ENCODE measurements around the gene CYP27A1. TPM values are rescaled to one million over a fixed set of nuclear protein-coding genes. Genes with fewer than 3 reads are reported as not detected.

Gene CYP27A1
- total RNA-seq (2012; rRNA removed) (4.2 and 5.2 TPM in 2 replicates), polyA plus RNA-seq (2012; rRNA removed) (4.5 and 5.3 TPM in 2 replicates), Bru-seq, nascent RNA (percentile 53 among the genes with signal in this experiment), BruChase-seq, experiment 1, labeled RNA remaining after a 6-hour chase (percentile 73 among the genes with signal in this experiment), BruChase-seq, experiment 2, labeled RNA remaining after a 2-hour chase (percentile 75 among the genes with signal in this experiment)
- 10.6 and 10.9 TPM in 2 replicates for polyA plus RNA-seq (2012; cell fraction: cytosol; rRNA removed)
- 8.2 and 11.4 TPM in 2 replicates for polyA plus RNA-seq (2012; cell fraction: nucleus; rRNA removed; ENCODE audit: low replicate concordance)
- long read RNA-seq, transcript CYP27A1-201 (9 exons, 2,286 nt), result major isoform, 13 of 17 reads
- long read RNA-seq, partial matches to known transcripts, result 3 of 17 reads
- long read RNA-seq, other reads (novel, unspliced or antisense), result 1 of 17 reads

- Histone ChIP-seq H3K9ac (ENCODE audit: low read depth, low read length) (peak within 1 kb of the TSS; percentile 55), H3K18ac (ENCODE audit: low read depth, low read length) (peak within 1 kb of the TSS; percentile 70; the same call in 1 of the 2 replicates), H2BK5ac (ENCODE audit: low read depth, low read length, poor library complexity, severe bottlenecking) (no peak within 1 kb of the TSS), H2BK120ac (ENCODE audit: low read depth, low read length) (peak within 1 kb of the TSS; percentile 12), H2AK5ac (ENCODE audit: low read depth, low read length) (peak within 1 kb of the TSS; percentile 43; the same call in 1 of the 2 replicates), H3K9me1 (ENCODE audit: insufficient read depth, low read length) (peaks cover 3% of the 10 kb centered on the region; the same call in 1 of the 2 replicates), H2BK20ac (ENCODE audit: low read depth, low read length) (peak within 1 kb of the TSS; percentile 42; the same call in 1 of the 2 replicates), H3K79me1 (ENCODE audit: low read depth in 1 of 2, low read length in 2 of 2) (peaks cover 0 to 5% of the 10 kb centered on the region in 2 experiments; a peak in 2 of 4 replicates), H3K27me3 (ENCODE audit: control insufficient read depth, insufficient read depth, low read length) (no peaks in the 10 kb centered on the region), H3K27ac (ENCODE audit: insufficient read depth, low read length) (peak within 1 kb of the TSS; percentile 50), H2BK15ac (ENCODE audit: low read depth, low read length) (no peak within 1 kb of the TSS; the same call in 2 of the 3 replicates), H4K91ac (ENCODE audit: insufficient read depth, low read depth, low read length) (peak within 1 kb of the TSS; percentile 45), H2AFZ (replicated peaks; ENCODE audit: low read length, poor library complexity) (peak within 1 kb of the TSS; percentile 97), H3K4me1 (ENCODE audit: control insufficient read depth, insufficient read depth, low read length) (peaks cover 3% of the 10 kb centered on the region; the same call in 1 of the 2 replicates), H3K23ac (ENCODE audit: low read depth, low read length) (peak within 1 kb of the TSS; percentile 82), H3K4me3 (ENCODE audit: insufficient read depth, low read depth, low read length) (peak within 1 kb of the TSS; percentile 44), H3K14ac (replicated peaks; ENCODE audit: low read depth, low read length) (peak within 1 kb of the TSS; percentile 71), H2AK9ac (replicated peaks; ENCODE audit: low read depth, low read length, poor library complexity) (peak within 1 kb of the TSS; percentile 78), H3K4me2 (ENCODE audit: low read depth, low read length) (peak within 1 kb of the TSS; percentile 86), H4K8ac (ENCODE audit: low read depth in 2 of 2, low read length in 2 of 2) (peak within 1 kb of the TSS; percentile 70 to 91), H3K56ac (ENCODE audit: extremely low read depth, insufficient read depth, low read length) (peak within 1 kb of the TSS; percentile 17; the same call in 1 of the 2 replicates), H4K5ac (ENCODE audit: low read depth, low read length) (peak within 1 kb of the TSS; percentile 70), H3K36me3 (ENCODE audit: control insufficient read depth, insufficient read depth, low read length) (0 out of 2 replicates have a peak, but pooled peaks cover 2% of the 10 kb centered on the region), H3K9me3 (ENCODE audit: control insufficient read depth, insufficient read depth, low read length) (peaks cover 3% of the 10 kb centered on the region), H4K20me1 (ENCODE audit: insufficient read depth, low read length) (no peaks in the 10 kb centered on the region), H3K4ac (ENCODE audit: low read depth, low read length) (peak within 1 kb of the TSS; percentile 68)
- DNase-seq (no peak), ATAC-seq (ENCODE audit: low read depth) (peak; percentile 79)
- ChIA-PET CTCF (interaction anchor here (1.6 kb wide), 1 partner anchor 12 kb away, joined by 4 read pairs; no protein-coding TSS in a partner anchor), POLR2A (ENCODE audit: unreplicated experiment) (interaction anchor here (0.8 kb wide), 1 partner anchor 123 kb away, joined by 4 read pairs; the partner anchor contains the start of genes BCS1L and ZNF142)
- intact Hi-C loops (cut with micrococcal nuclease) (loop anchor here (5.0 kb wide), 1 partner anchor 55 kb away; no protein-coding TSS in a partner anchor), in situ Hi-C loops (cut with MboI; ENCODE audit: low sequenced_read_pairs) (no loop called here), dilution Hi-C loops (cut with HindIII; ENCODE audit: low sequenced_read_pairs, unreplicated experiment) (no loop called here)
- 6% methylated on average over 62 of the region's 76 CpGs; no CpG with 5 or more reads in 1 of the 2 experiments for WGBS, 2 experiments (ENCODE audit: extremely low coverage in 2 of 2, insufficient read length in 1 of 2)
- BruUV-seq (replicated peaks), result no TSS peak
- TF ChIP-seq FOS (IDR thresholded peaks at IDR 0.05; ENCODE audit: low read depth, low read length) (no peak), RCOR1 (IDR thresholded peaks at IDR 0.05; ENCODE audit: insufficient replicate concordance, low read length) (no peak), NFE2L2 (IDR thresholded peaks at IDR 0.05; ENCODE audit: low read depth, low read length) (no peak), POLR2A (IDR thresholded peaks at IDR 0.05; ENCODE audit: low read depth, low read length) (no peak), RAD21 (IDR thresholded peaks at IDR 0.05; ENCODE audit: low read length) (no peak), USF2 (IDR thresholded peaks at IDR 0.05; ENCODE audit: low read depth, low read length) (no peak; the same call in 1 of the 2 replicates), CEBPB (IDR thresholded peaks at IDR 0.05; ENCODE audit: low read depth, low read length) (no peak), MAZ (IDR thresholded peaks at IDR 0.05; ENCODE audit: borderline replicate concordance, low read depth, low read length) (no peak), SMC3 (IDR thresholded peaks at IDR 0.05; ENCODE audit: low read depth, low read length) (no peak), CHD1 (IDR thresholded peaks at IDR 0.05; ENCODE audit: low read depth, low read length) (no peak), ELK1 (IDR thresholded peaks at IDR 0.05; ENCODE audit: borderline replicate concordance, low read depth, low read length) (no peak), BHLHE40 (IDR thresholded peaks at IDR 0.05; ENCODE audit: low read depth, low read length) (no peak), MXI1 (IDR thresholded peaks at IDR 0.05; ENCODE audit: borderline replicate concordance, low read depth, low read length) (no peak), RFX5 (IDR thresholded peaks at IDR 0.05; ENCODE audit: low read depth, low read length) (no peak)
Observed at GRCh38 chr2:218781691-218782527, at the start of gene CYP27A1. Gene CYP27A1 (plus strand): TSS chr2:218782147. CDS start chr2:218782183, 36 bp downstream.

Measured in IMR-90 (cell line).